Endodermal cell (in vitro differentiated cells): Measurements from ENCODE around the gene ADAMTS2. TPM values are rescaled to one million over a fixed set of nuclear protein-coding genes. Genes with fewer than 3 reads are reported as not detected.
A peak's percentile ranks its signal among the peaks of the same experiment; 100 is the strongest.

Experiments used
- DNase-seq: peaks from one replicate; pipeline ENCODE4 v3.0.0-alpha.2; 2017
- H3K27ac ChIP-seq: 2 replicates; pipeline ENCODE4 v1.5.1; 2013; ENCODE audit warnings: mild to moderate bottlenecking, low read depth, low read length, moderate library complexity
- H3K27me3 ChIP-seq: 2 replicates; pipeline ENCODE4 v1.6.1; 2013; ENCODE audit warnings: mild to moderate bottlenecking, low read length, moderate library complexity; ENCODE audit not compliant: insufficient read depth, control insufficient read depth, poor library complexity, severe bottlenecking
- H3K36me3 ChIP-seq: 2 replicates; pipeline ENCODE4 v1.7.0; 2013; ENCODE audit warnings: mild to moderate bottlenecking, low read length, moderate library complexity; ENCODE audit not compliant: control insufficient read depth, insufficient read depth
- H3K4me1 ChIP-seq: one replicate; pipeline ENCODE4 v1.7.0; 2013; ENCODE audit warnings: low read length; ENCODE audit not compliant: control insufficient read depth, insufficient read depth
- H3K4me3 ChIP-seq: 2 replicates; pipeline ENCODE4 v1.5.1; 2013; ENCODE audit warnings: mild to moderate bottlenecking, low read length, moderate library complexity
- H3K9ac ChIP-seq: 2 replicates; pipeline ENCODE4 v1.6.1; 2013; ENCODE audit warnings: mild to moderate bottlenecking, low read length, moderate library complexity; ENCODE audit not compliant: poor library complexity, severe bottlenecking; ENCODE audit errors: extremely low read depth
- H3K9me3 ChIP-seq: 2 replicates; pipeline ENCODE4 v1.6.1; 2013; ENCODE audit warnings: mild to moderate bottlenecking, low read length, moderate library complexity; ENCODE audit not compliant: control insufficient read depth
- H3K27ac Mint-ChIP-seq: 2 replicates; pipeline ENCODE4 v1.8.0; 2020; ENCODE audit warnings: mixed read lengths
- H3K27me3 Mint-ChIP-seq: 2 replicates; pipeline ENCODE4 v1.8.0; 2021; ENCODE audit warnings: mild to moderate bottlenecking, mixed read lengths; ENCODE audit not compliant: insufficient read depth
- H3K36me3 Mint-ChIP-seq: 2 replicates; pipeline ENCODE4 v1.8.0; 2020; ENCODE audit warnings: low read depth, mixed read lengths
- H3K4me1 Mint-ChIP-seq: 2 replicates; pipeline ENCODE4 v1.8.0; 2020; ENCODE audit warnings: mixed read lengths
- H3K4me3 Mint-ChIP-seq: 2 replicates; pipeline ENCODE4 v1.8.0; 2020; ENCODE audit warnings: mild to moderate bottlenecking, moderate library complexity, mixed read lengths
- H3K9me3 Mint-ChIP-seq: 2 replicates; pipeline ENCODE4 v1.8.0; 2020; ENCODE audit warnings: mild to moderate bottlenecking, mixed read lengths
- WGBS, 2 experiments: methylation state at CpG; one replicate each; pipeline versions ENCODE4 v1.1.5 to v1.1.7; 2013; ENCODE audit warnings: missing lambda C conversion rate in 2 of 2, mixed read lengths in 1 of 2; ENCODE audit not compliant: insufficient coverage in 1 of 2, insufficient read length in 1 of 2; 5-methylcytosine and 5-hydroxymethylcytosine counted together
- total RNA-seq, 2 donors: library from RNA; stranded (reverse); fragmentation: NEBNext Ultra II Directional in 1 of 2; extraction: Animal tissue kit (Norgen Biotek cat#: 25700) in 1 of 2; gene quantifications; 2 replicates in 1 of 2; 3 replicates in 1 of 2; pipeline ENCODE4 v1.2.1, GENCODE V29; 2021
- TF ChIP-seq, protein P1 (sequence below): fragments of 200-600 bp; sonication (generic); conservative IDR thresholded peaks from 2 replicates; pipeline ENCODE4 v1.5.0; 2021; ENCODE audit warnings: antibody characterized with exemption, mild to moderate bottlenecking

ADAMTS2 gene
- total RNA-seq, 2 donors from 2014 or later = 1.2 to 2.6 TPM

DNA sequence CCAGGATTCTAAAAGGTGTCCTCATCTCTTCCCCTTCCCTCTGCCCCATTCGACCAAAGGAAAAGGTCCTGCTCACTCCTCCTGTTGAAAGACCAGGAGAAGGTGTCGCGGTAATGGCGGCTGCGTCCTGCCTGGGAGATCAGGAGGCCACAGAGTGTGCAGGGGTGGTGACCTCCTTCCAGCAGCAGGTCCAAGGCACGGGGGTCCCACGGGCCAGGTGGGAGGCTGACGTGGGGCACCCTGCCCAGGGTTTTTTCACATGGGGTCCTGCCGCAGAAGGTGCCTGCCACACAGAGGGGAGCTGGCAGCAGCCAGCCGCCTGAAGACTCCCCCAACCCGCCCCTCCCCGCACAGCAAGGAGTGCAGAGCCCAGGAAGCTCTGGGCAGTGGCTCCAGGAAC, 22.2 kb upstream of the ADAMTS2 start:
- TF ChIP-seq, protein P1, sequence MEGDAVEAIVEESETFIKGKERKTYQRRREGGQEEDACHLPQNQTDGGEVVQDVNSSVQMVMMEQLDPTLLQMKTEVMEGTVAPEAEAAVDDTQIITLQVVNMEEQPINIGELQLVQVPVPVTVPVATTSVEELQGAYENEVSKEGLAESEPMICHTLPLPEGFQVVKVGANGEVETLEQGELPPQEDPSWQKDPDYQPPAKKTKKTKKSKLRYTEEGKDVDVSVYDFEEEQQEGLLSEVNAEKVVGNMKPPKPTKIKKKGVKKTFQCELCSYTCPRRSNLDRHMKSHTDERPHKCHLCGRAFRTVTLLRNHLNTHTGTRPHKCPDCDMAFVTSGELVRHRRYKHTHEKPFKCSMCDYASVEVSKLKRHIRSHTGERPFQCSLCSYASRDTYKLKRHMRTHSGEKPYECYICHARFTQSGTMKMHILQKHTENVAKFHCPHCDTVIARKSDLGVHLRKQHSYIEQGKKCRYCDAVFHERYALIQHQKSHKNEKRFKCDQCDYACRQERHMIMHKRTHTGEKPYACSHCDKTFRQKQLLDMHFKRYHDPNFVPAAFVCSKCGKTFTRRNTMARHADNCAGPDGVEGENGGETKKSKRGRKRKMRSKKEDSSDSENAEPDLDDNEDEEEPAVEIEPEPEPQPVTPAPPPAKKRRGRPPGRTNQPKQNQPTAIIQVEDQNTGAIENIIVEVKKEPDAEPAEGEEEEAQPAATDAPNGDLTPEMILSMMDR = no peak
- Mint-ChIP-seq H3K36me3 (no peaks in the 10 kb centered on the region), H3K27ac (no peak overlapping the region), H3K4me3 (no peak overlapping the region), H3K9me3 (no peaks in the 10 kb centered on the region), H3K4me1 (no peaks in the 10 kb centered on the region), H3K27me3 (peaks cover 3% of the 10 kb centered on the region)
- H3K9ac ChIP-seq = no peak overlapping the region
- H3K9me3 ChIP-seq = no peaks in the 10 kb centered on the region
- H3K36me3 ChIP-seq = no peaks in the 10 kb centered on the region
- no peaks in the 10 kb centered on the region for H3K4me1 ChIP-seq
- H3K27ac ChIP-seq = no peak overlapping the region
- H3K27me3 ChIP-seq = no peaks in the 10 kb centered on the region
- DNase-seq = no peak
- H3K4me3 ChIP-seq = no peak overlapping the region
- 91 to 99% methylated on average over 10 to 12 of the region's 12 CpGs for whole genome bisulfite sequencing, 2 experiments

- H3K36me3 Mint-ChIP-seq = no peaks in the 10 kb centered on the region
- H3K4me1 Mint-ChIP-seq = peaks cover 3% of the 10 kb centered on the region
- H3K4me3 Mint-ChIP-seq = no peak overlapping the region
- Histone ChIP-seq H3K36me3 (no peaks in the 10 kb centered on the region), H3K4me3 (no peak overlapping the region), H3K4me1 (no peaks in the 10 kb centered on the region), H3K27ac (no peak overlapping the region), H3K27me3 (no peaks in the 10 kb centered on the region), H3K9me3 (no peaks in the 10 kb centered on the region), H3K9ac (no peak overlapping the region)
- no peak overlapping the region for H3K27ac Mint-ChIP-seq
- no peak for DNase-seq
- no peaks in the 10 kb centered on the region for H3K9me3 Mint-ChIP-seq
- WGBS, 2 experiments = 89 to 93% methylated on average over 12 to 18 of the region's 18 CpGs
- peaks cover 19% of the 10 kb centered on the region for H3K27me3 Mint-ChIP-seq
- TF ChIP-seq, protein P1 = peak; percentile 20
These were observed 17.1 kb upstream of the ADAMTS2 start for GRCh38 chr5:179362355-179362754.

- no peaks in the 10 kb centered on the region for H3K9me3 ChIP-seq
- DNase-seq = no peak
- H3K36me3 Mint-ChIP-seq = no peaks in the 10 kb centered on the region
- peaks cover 19% of the 10 kb centered on the region for H3K27me3 Mint-ChIP-seq
- no peaks in the 10 kb centered on the region for H3K36me3 ChIP-seq
- no peak overlapping the region for H3K27ac ChIP-seq
- H3K4me3 Mint-ChIP-seq = no peak overlapping the region
- no peaks in the 10 kb centered on the region for H3K27me3 ChIP-seq
- H3K9ac ChIP-seq = no peak overlapping the region
- no peaks in the 10 kb centered on the region for H3K9me3 Mint-ChIP-seq
- H3K27ac Mint-ChIP-seq = no peak overlapping the region
- no peak overlapping the region for H3K4me3 ChIP-seq
- peaks cover 3% of the 10 kb centered on the region for H3K4me1 Mint-ChIP-seq
- no peaks in the 10 kb centered on the region for H3K4me1 ChIP-seq
- TF ChIP-seq, protein P1 = peak; percentile 15
- WGBS, 2 experiments = 86% methylated on average over 15 to 16 of the region's 16 CpGs
These were observed 15.9 kb upstream of the ADAMTS2 start for GRCh38 chr5:179361037-179361603.
